RWPE2 (cell line): ENCODE results near the gene RLN3.
"Not testable (repeated sequence)": the region's sequence is repeated elsewhere in the genome, so short reads cannot be mapped to it uniquely, and the experiment has no call there.

Experiments
- ATAC-seq: fragments of 200-7000 bp; cut with Tn5 transposase; 3 replicates; pipeline ENCODE4 v1.9.1; 2021; ENCODE audit warnings: low read depth
- DNase-seq: peaks from one replicate; pipeline ENCODE4 v3.0.0-alpha.2; 2020; ENCODE audit warnings: low spot score
- H3K27ac ChIP-seq: fragments of 450-650 bp; 2 replicates; pipeline ENCODE4 v1.5.1; 2017; ENCODE audit warnings: mild to moderate bottlenecking; ENCODE audit not compliant: poor library complexity, severe bottlenecking
- H3K27me3 ChIP-seq: fragments of 250-450 bp; sonication (Bioruptor Pico); 2 replicates; pipeline ENCODE4 v1.5.1; 2021; ENCODE audit warnings: mild to moderate bottlenecking, moderate library complexity; ENCODE audit not compliant: insufficient read depth, poor library complexity, severe bottlenecking
- H3K36me3 ChIP-seq: fragments of 250-450 bp; sonication (Bioruptor Pico); 2 replicates; pipeline ENCODE4 v1.5.1; 2020; ENCODE audit warnings: low read depth, mild to moderate bottlenecking, moderate library complexity
- H3K4me1 ChIP-seq: fragments of 250-450 bp; sonication (Bioruptor Pico); 2 replicates; pipeline ENCODE4 v1.5.1; 2021; ENCODE audit warnings: mild to moderate bottlenecking, moderate library complexity; ENCODE audit not compliant: insufficient read depth, poor library complexity, severe bottlenecking
- H3K4me3 ChIP-seq: fragments of 250-450 bp; sonication (Bioruptor Pico); 2 replicates; pipeline ENCODE4 v1.5.1; 2021; ENCODE audit warnings: mild to moderate bottlenecking, moderate library complexity; ENCODE audit not compliant: severe bottlenecking
- H3K9me3 ChIP-seq: fragments of 250-450 bp; sonication (Bioruptor Pico); 2 replicates; pipeline ENCODE4 v1.5.1; 2021; ENCODE audit warnings: mild to moderate bottlenecking, moderate library complexity; ENCODE audit not compliant: severe bottlenecking
- CTCF ChIP-seq: fragments of 450-650 bp; IDR thresholded peaks from one replicate; pipeline ENCODE4 v1.5.1; 2017; ENCODE audit warnings: mild to moderate bottlenecking, moderate library complexity; ENCODE audit not compliant: poor library complexity, severe bottlenecking

The RLN3 gene

GRCh38 chr19:14006766-14007562 is 21.0 kb upstream of the RLN3 start:
- DNase-seq (no peak), ATAC-seq (peak; percentile 7)
- Histone ChIP-seq H3K36me3 (no peaks in the 10 kb centered on the region), H3K4me3 (peak overlapping the region; percentile 62), H3K9me3 (no peaks in the 10 kb centered on the region), H3K27ac (peak overlapping the region; percentile 69), H3K4me1 (peaks cover 5% of the 10 kb centered on the region), H3K27me3 (no peaks in the 10 kb centered on the region)
- TF ChIP-seq CTCF = no peak

- Histone ChIP-seq H3K4me1 (no peaks in the 10 kb centered on the region), H3K27ac (no peak overlapping the region), H3K36me3 (no peaks in the 10 kb centered on the region), H3K27me3 (no peaks in the 10 kb centered on the region), H3K4me3 (no peak overlapping the region), H3K9me3 (no peaks in the 10 kb centered on the region)
- no peak for ATAC-seq
- DNase-seq = no peak
- no peak for TF ChIP-seq CTCF
Measured at GRCh38 chr19:14012378-14012915, 15.5 kb upstream of the RLN3 start.

- H3K27ac ChIP-seq = no peak overlapping the region
- ATAC-seq = no peak
Measured at GRCh38 chr19:14015524-14016035, 12.4 kb upstream of the RLN3 start.

GRCh38 chr19:14019100-14019499 is 8.8 kb upstream of the RLN3 start:
- no peak overlapping the region for H3K27ac ChIP-seq
- no peak for DNase-seq
- no peak for TF ChIP-seq CTCF

More at GRCh38 chr19:14015524-14016035, 12.4 kb upstream of the RLN3 start:
- Histone ChIP-seq H3K36me3 (no peaks in the 10 kb centered on the region), H3K4me1 (no peaks in the 10 kb centered on the region), H3K4me3 (no peak overlapping the region), H3K9me3 (no peaks in the 10 kb centered on the region), H3K27me3 (no peaks in the 10 kb centered on the region)
- no peak for DNase-seq
- TF ChIP-seq CTCF = no peak

GRCh38 chr19:14019739-14020138 is 8.2 kb upstream of the RLN3 start:
- not testable (repeated sequence) for H3K9me3 ChIP-seq, H3K27ac ChIP-seq, H3K36me3 ChIP-seq, H3K27me3 ChIP-seq, ATAC-seq, DNase-seq, H3K4me3 ChIP-seq, H3K4me1 ChIP-seq

More at GRCh38 chr19:14019100-14019499, 8.8 kb upstream of the RLN3 start:
- Histone ChIP-seq H3K4me3 (no peak overlapping the region), H3K4me1 (no peaks in the 10 kb centered on the region), H3K27me3 (no peaks in the 10 kb centered on the region), H3K9me3 (no peaks in the 10 kb centered on the region), H3K36me3 (no peaks in the 10 kb centered on the region)
- ATAC-seq = no peak
